HepG2 (cell line): ENCODE results near the gene AFG1L. TPM values are rescaled to one million over a fixed set of nuclear protein-coding genes. Genes with fewer than 3 reads are reported as not detected.

Experiments
- ATF7 ChIP-seq, 2 experiments: fragments of 450-650 bp in 1 of 2; sonication (generic) in 1 of 2; formaldehyde crosslinking in 1 of 2; IDR thresholded peaks; 2 replicates each; pipeline versions ENCODE4 v1.4.0 to v1.6.1; 2016 to 2020; ENCODE audit warnings: antibody characterized with exemption in 1 of 2, mild to moderate bottlenecking in 1 of 2, missing genetic modification reagents in 1 of 2
- CREB1 ChIP-seq, 2 experiments: fragments of 450-650 bp in 1 of 2; IDR thresholded peaks; 2 replicates each; pipeline ENCODE4 v1.6.1; 2016 to 2017; ENCODE audit warnings: control low read depth in 1 of 2, mild to moderate bottlenecking in 1 of 2, missing compliant biosample characterization in 1 of 2, missing genetic modification characterization in 1 of 2
- DMAP1 ChIP-seq: IDR thresholded peaks from 2 replicates; pipeline ENCODE4 v1.6.1; 2016
- HIVEP1 ChIP-seq: sonication (generic); formaldehyde crosslinking; IDR thresholded peaks from 2 replicates; pipeline ENCODE4 v1.4.0; 2020; ENCODE audit warnings: mild to moderate bottlenecking, missing genetic modification reagents
- LCORL ChIP-seq, 2 experiments: fragments of 450-650 bp in 1 of 2; sonication (generic) in 1 of 2; formaldehyde crosslinking in 1 of 2; IDR thresholded peaks; 2 replicates each; pipeline versions ENCODE4 v1.5.0 to v1.6.1; 2017 to 2020; ENCODE audit warnings: antibody characterized with exemption in 1 of 2, missing genetic modification reagents in 1 of 2
- NFYB ChIP-seq: sonication (generic); formaldehyde crosslinking; IDR thresholded peaks from 2 replicates; pipeline ENCODE4 v1.4.0; 2020; ENCODE audit warnings: missing genetic modification reagents
- PATZ1 ChIP-seq: sonication (generic); formaldehyde crosslinking; IDR thresholded peaks from 2 replicates; pipeline ENCODE4 v1.4.0; 2020; ENCODE audit warnings: missing genetic modification reagents
- PHF8 ChIP-seq: sonication (generic); formaldehyde crosslinking; IDR thresholded peaks from 2 replicates; pipeline ENCODE4 v1.5.0; 2020; ENCODE audit warnings: missing genetic modification reagents
- PITX1 ChIP-seq: sonication (generic); formaldehyde crosslinking; IDR thresholded peaks from 2 replicates; pipeline ENCODE4 v1.5.1; 2020; ENCODE audit warnings: mild to moderate bottlenecking, missing genetic modification reagents
- PPARG ChIP-seq: conservative IDR thresholded peaks from 2 replicates; pipeline ENCODE4 v1.6.1; 2016; ENCODE audit warnings: missing biosample characterization, missing genetic modification reagents
- REPIN1 ChIP-seq: sonication (generic); formaldehyde crosslinking; IDR thresholded peaks from 2 replicates; pipeline ENCODE4 v1.8.0; 2022; ENCODE audit warnings: missing genetic modification reagents, low read depth, mild to moderate bottlenecking, borderline replicate concordance
- SMYD3 ChIP-seq: sonication (generic); formaldehyde crosslinking; IDR thresholded peaks from 2 replicates; pipeline ENCODE4 v1.8.1; 2023; ENCODE audit warnings: mild to moderate bottlenecking, missing genetic modification reagents
- TFAP4 ChIP-seq: sonication (generic); IDR thresholded peaks from 2 replicates; pipeline ENCODE4 v1.6.1; 2016; ENCODE audit warnings: low read depth, borderline replicate concordance
- TFE3 ChIP-seq: IDR thresholded peaks from 2 replicates; pipeline ENCODE4 v1.6.1; 2016
- ZBTB7A ChIP-seq: sonication (generic); formaldehyde crosslinking; IDR thresholded peaks from 2 replicates; pipeline ENCODE4 v1.8.0; 2022; ENCODE audit warnings: mild to moderate bottlenecking, missing genetic modification reagents
- ZNF138 ChIP-seq: sonication (generic); formaldehyde crosslinking; IDR thresholded peaks from 2 replicates; pipeline ENCODE4 v1.5.0; 2020; ENCODE audit warnings: mild to moderate bottlenecking, low read depth, missing genetic modification reagents
- ZNF230 ChIP-seq: sonication (generic); formaldehyde crosslinking; IDR thresholded peaks from 2 replicates; pipeline ENCODE4 v1.4.0; 2020; ENCODE audit warnings: mild to moderate bottlenecking, missing genetic modification reagents
- ZNF335 ChIP-seq: sonication (generic); formaldehyde crosslinking; IDR thresholded peaks from 2 replicates; pipeline ENCODE4 v1.4.0; 2020; ENCODE audit warnings: missing genetic modification reagents
- ZNF44 ChIP-seq: sonication (generic); formaldehyde crosslinking; IDR thresholded peaks from 2 replicates; pipeline ENCODE4 v1.5.1; 2020; ENCODE audit warnings: mild to moderate bottlenecking, missing genetic modification reagents
- ZNF569 ChIP-seq: sonication (generic); formaldehyde crosslinking; IDR thresholded peaks from 2 replicates; pipeline ENCODE4 v1.5.0; 2020; ENCODE audit warnings: mild to moderate bottlenecking, missing genetic modification reagents, moderate library complexity, borderline replicate concordance
- ZNF672 ChIP-seq: sonication (generic); formaldehyde crosslinking; IDR thresholded peaks from 2 replicates; pipeline ENCODE4 v1.8.1; 2022; ENCODE audit warnings: missing genetic modification reagents
- ZNF747 ChIP-seq: sonication (generic); formaldehyde crosslinking; IDR thresholded peaks from 2 replicates; pipeline ENCODE4 v1.8.1; 2023; ENCODE audit warnings: missing genetic modification reagents, mild to moderate bottlenecking, borderline replicate concordance
- ZSCAN29 ChIP-seq: sonication (generic); formaldehyde crosslinking; conservative IDR thresholded peaks from 2 replicates; pipeline ENCODE4 v1.4.0; 2020; ENCODE audit warnings: mild to moderate bottlenecking, missing genetic modification reagents
- polyA plus RNA-seq, 8 experiments: library from polyadenylated mRNA; depleted of rRNA in 3 of 8; stranded (reverse) in 7 of 8; unstranded in 1 of 8; fragments of >200 nt; fragmentation: Illumina TruSeq in 4 of 8; extraction: Trizol in 4 of 8; gene quantifications; 2 replicates each; pipeline versions ENCODE4 v1.2.1 to v1.2.3, GENCODE V29; 2011 to 2016; ENCODE audit warnings: low read depth in 4 of 8, missing spikeins in 1 of 8, mixed read lengths in 1 of 8; ENCODE audit not compliant: insufficient read depth in 1 of 8
- total RNA-seq, 5 experiments: library from RNA; depleted of rRNA; stranded (reverse); fragments of >200 nt; fragmentation: Illumina TruSeq; extraction: Trizol; gene quantifications; 2 replicates each; pipeline ENCODE4 v1.2.3, GENCODE V29; 2016; ENCODE audit warnings: low read depth in 1 of 5

Gene AFG1L
- total and polyA plus RNA-seq, 2 of the 13 experiments (the other 11 are each of a cell fraction or from before 2014, with no cell fraction given): 3.1 to 14.0 TPM

DNA sequence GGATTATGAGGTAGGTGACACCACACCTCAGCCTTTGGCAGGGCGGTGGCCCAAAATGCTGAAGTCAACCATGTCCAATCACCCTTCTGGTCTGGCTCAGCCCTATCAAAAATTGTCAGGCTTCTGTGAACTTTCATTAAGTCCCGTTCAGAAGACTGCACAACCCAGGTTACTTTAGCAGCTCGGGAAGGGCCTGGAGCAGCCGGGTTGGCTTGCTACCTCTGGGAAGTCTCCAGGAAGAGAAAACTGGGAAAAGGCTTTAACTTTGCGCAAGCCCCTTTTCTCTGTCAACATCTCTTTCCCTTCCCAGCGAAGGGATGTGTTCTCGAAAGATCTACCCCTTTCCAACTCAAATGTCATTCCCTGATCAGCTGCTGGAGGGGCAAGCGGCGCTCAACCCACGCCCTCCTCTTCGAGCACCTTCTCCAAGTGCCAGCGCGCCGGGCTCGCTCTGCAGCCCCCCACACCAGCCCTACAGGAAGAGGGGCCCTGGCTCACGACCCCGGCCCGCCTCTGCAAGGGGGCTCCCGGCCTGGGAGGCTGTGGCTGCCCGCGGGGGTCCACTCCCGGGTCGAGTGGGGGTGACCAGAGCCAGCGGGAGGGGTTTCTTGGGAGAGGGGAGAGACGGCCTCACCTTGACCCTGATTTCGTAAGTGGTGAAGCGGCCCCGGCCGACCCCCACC is 34.6 kb upstream of the AFG1L start (continued):
- TF ChIP-seq ZNF44: 0 out of 2 replicates have a peak, but pooled peaks have one; percentile 66
- peak; percentile 64; the same call in 1 of the 2 replicates for TF ChIP-seq ZNF747
- TF ChIP-seq PHF8: peak; percentile 43; the same call in 1 of the 2 replicates
- TF ChIP-seq PATZ1 (CRISPR knock-in tag): peak; percentile 29; the same call in 1 of the 2 replicates
- peak; percentile 66; the same call in 1 of the 2 replicates for TF ChIP-seq SMYD3 (CRISPR knock-in tag)
- no peak for TF ChIP-seq ZNF569 (CRISPR knock-in tag)
- TF ChIP-seq REPIN1 (CRISPR knock-in tag): 0 out of 2 replicates have a peak, but pooled peaks have one; percentile 15
- 0 out of 2 replicates have a peak, but pooled peaks have one; percentile 12 for TF ChIP-seq DMAP1 (CRISPR knock-in tag)
- TF ChIP-seq PITX1 (CRISPR knock-in tag): peak; percentile 40; the same call in 1 of the 2 replicates
- peak; percentile 66; the same call in 1 of the 2 replicates for TF ChIP-seq HIVEP1 (CRISPR knock-in tag)
- no peak for TF ChIP-seq LCORL (IDR thresholded peaks at IDR 0.05)
- TF ChIP-seq LCORL (CRISPR knock-in tag; IDR thresholded peaks at IDR 0.05): peak; percentile 14; the same call in 1 of the 2 replicates
- no peak for TF ChIP-seq PPARG
- TF ChIP-seq ZNF672: no peak
- TF ChIP-seq ZBTB7A (CRISPR knock-in tag): peak; percentile 43; the same call in 1 of the 2 replicates
- TF ChIP-seq ZNF138 (CRISPR knock-in tag): no peak; the same call in 1 of the 2 replicates
- no peak for TF ChIP-seq CREB1 (IDR thresholded peaks at IDR 0.05)
- TF ChIP-seq CREB1 (CRISPR knock-in tag; IDR thresholded peaks at IDR 0.05): 0 out of 2 replicates have a peak, but pooled peaks have one; percentile 33
- TF ChIP-seq TFAP4: peak; percentile 86
- no peak for TF ChIP-seq ZNF335
- TF ChIP-seq ATF7 (IDR thresholded peaks at IDR 0.05): no peak
- 0 out of 2 replicates have a peak, but pooled peaks have one; percentile 15 for TF ChIP-seq ATF7 (CRISPR knock-in tag; IDR thresholded peaks at IDR 0.05)
- TF ChIP-seq ZSCAN29 (CRISPR knock-in tag): 0 out of 2 replicates have a peak, but pooled peaks have one; percentile 9
- 0 out of 2 replicates have a peak, but pooled peaks have one; percentile 65 for TF ChIP-seq ZNF230 (CRISPR knock-in tag)
- TF ChIP-seq NFYB (CRISPR knock-in tag): no peak
- 0 out of 2 replicates have a peak, but pooled peaks have one; percentile 18 for TF ChIP-seq TFE3 (CRISPR knock-in tag)
